Smooth muscle cell (in vitro differentiated cells): ENCODE results near the gene CSF3R. TPM values are rescaled to one million over a fixed set of nuclear protein-coding genes. Genes with fewer than 3 reads are reported as not detected.

Source experiments
- DNase-seq: peaks from one replicate; lab custom pipeline; 2025; ENCODE audit not compliant: unreplicated experiment; lab: John Stamatoyannopoulos, UW
- H2AFZ ChIP-seq: fragments of 200-600 bp; sonication (generic); 2 replicates; pipeline ENCODE4 v1.6.0; 2016; ENCODE audit warnings: antibody characterized with exemption, low read depth, mild to moderate bottlenecking
- H3F3A ChIP-seq: fragments of 200-600 bp; sonication (generic); 2 replicates; pipeline ENCODE4 v1.6.0; 2017; ENCODE audit warnings: antibody characterized with exemption, low read depth
- H3K27ac ChIP-seq: fragments of 200-600 bp; sonication (generic); 2 replicates; pipeline ENCODE4 v1.5.1; 2016; ENCODE audit warnings: low read depth, mild to moderate bottlenecking
- H3K27me3 ChIP-seq: fragments of 200-600 bp; sonication (generic); 2 replicates; pipeline ENCODE4 v1.6.1; 2016; ENCODE audit warnings: low read depth, mild to moderate bottlenecking
- H3K36me3 ChIP-seq: fragments of 200-600 bp; sonication (generic); 2 replicates; pipeline ENCODE4 v1.5.1; 2016; ENCODE audit warnings: low read depth
- H3K4me1 ChIP-seq: fragments of 200-600 bp; sonication (generic); 2 replicates; pipeline ENCODE4 v1.5.1; 2016; ENCODE audit warnings: low read depth
- H3K4me2 ChIP-seq: fragments of 200-600 bp; sonication (generic); 2 replicates; pipeline ENCODE4 v1.6.0; 2016; ENCODE audit warnings: mild to moderate bottlenecking
- H3K4me3 ChIP-seq: fragments of 200-600 bp; sonication (generic); 2 replicates; pipeline ENCODE4 v1.5.1; 2016; ENCODE audit warnings: mild to moderate bottlenecking
- H3K79me2 ChIP-seq: fragments of 200-600 bp; sonication (generic); 2 replicates; pipeline ENCODE4 v1.6.0; 2016; ENCODE audit warnings: low read depth, mild to moderate bottlenecking
- H3K9ac ChIP-seq: fragments of 200-600 bp; sonication (generic); 2 replicates; pipeline ENCODE4 v1.6.0; 2016; ENCODE audit warnings: low read depth
- H3K9me3 ChIP-seq: fragments of 200-600 bp; sonication (generic); replicated peaks from 2 replicates; pipeline ENCODE4 v1.5.1; 2016; ENCODE audit warnings: low read depth
- H4K20me1 ChIP-seq: fragments of 200-600 bp; sonication (generic); 2 replicates; pipeline ENCODE4 v1.6.0; 2016; ENCODE audit warnings: low read depth
- CTCF ChIP-seq: fragments of 200-600 bp; sonication (generic); IDR thresholded peaks from 2 replicates; pipeline ENCODE4 v1.5.1; 2017; ENCODE audit warnings: borderline replicate concordance, mild to moderate bottlenecking, antibody characterized with exemption; ENCODE audit not compliant: insufficient read depth, poor library complexity, severe bottlenecking
- WGBS: methylation state at CpG from one replicate; pipeline ENCODE4 v1.1.7; 2016; ENCODE audit warnings: low lambda C conversion rate; 5-methylcytosine and 5-hydroxymethylcytosine counted together
- polyA plus RNA-seq: library from polyadenylated mRNA; unstranded; fragments of >200 nt; fragmentation: Nextera tagmentation; extraction: Ambion mirVana; gene quantifications from 2 replicates; pipeline ENCODE4 v1.2.1, GENCODE V29; 2016
- total RNA-seq: library from RNA; depleted of rRNA; stranded (reverse); fragments of >200 nt; gene quantifications from 2 replicates; pipeline ENCODE4 v1.2.3, GENCODE V29; 2014

CSF3R gene
- total and polyA plus RNA-seq, 2 experiments from 2014 or later: 0.46 to 6.7 TPM

GRCh38 chr1:36466370-36467026 lies 16.2 kb downstream of the CSF3R start:
- Histone ChIP-seq H3K4me2 (no peak overlapping the region), H3K4me1 (peaks cover 14% of the 10 kb centered on the region), H2AFZ (no peak overlapping the region), H3K36me3 (no peaks in the 10 kb centered on the region), H3K27me3 (no peaks in the 10 kb centered on the region), H4K20me1 (no peaks in the 10 kb centered on the region), H3K9ac (no peak overlapping the region), H3K79me2 (peaks cover 14% of the 10 kb centered on the region), H3K9me3 (no peaks in the 10 kb centered on the region), H3K4me3 (no peak overlapping the region), H3F3A (peaks cover 4% of the 10 kb centered on the region), H3K27ac (no peak overlapping the region)
- no peak for TF ChIP-seq CTCF
- WGBS: 92% methylated on average over 12 of the region's 12 CpGs
- no peak for DNase-seq

GRCh38 chr1:36465731-36466369 lies 16.9 kb downstream of the CSF3R start:
- Histone ChIP-seq H3K79me2 (peaks cover 14% of the 10 kb centered on the region), H3K27me3 (no peaks in the 10 kb centered on the region), H3K36me3 (peaks cover 3% of the 10 kb centered on the region), H2AFZ (no peak overlapping the region), H3K4me3 (no peak overlapping the region), H3K9ac (no peak overlapping the region), H3F3A (peaks cover 4% of the 10 kb centered on the region), H3K27ac (peak overlapping the region; percentile 97), H3K9me3 (no peaks in the 10 kb centered on the region), H3K4me1 (peaks cover 14% of the 10 kb centered on the region), H3K4me2 (no peak overlapping the region), H4K20me1 (no peaks in the 10 kb centered on the region)
- no peak for TF ChIP-seq CTCF
- DNase-seq: no peak
- 39% methylated on average over 4 of the region's 4 CpGs for WGBS

GRCh38 chr1:36464605-36465393 lies 17.9 kb downstream of the CSF3R start:
- Histone ChIP-seq H4K20me1 (no peaks in the 10 kb centered on the region), H2AFZ (peak overlapping the region; percentile 60), H3K4me3 (peak overlapping the region; percentile 99), H3K36me3 (peaks cover 5% of the 10 kb centered on the region), H3K9ac (peak overlapping the region; percentile 94), H3K4me2 (peak overlapping the region; percentile 87), H3K9me3 (no peaks in the 10 kb centered on the region), H3F3A (peaks cover 4% of the 10 kb centered on the region), H3K79me2 (peaks cover 14% of the 10 kb centered on the region), H3K4me1 (peaks cover 14% of the 10 kb centered on the region), H3K27me3 (no peaks in the 10 kb centered on the region), H3K27ac (peak overlapping the region; percentile 97)
- no peak for TF ChIP-seq CTCF
- WGBS: 14% methylated on average over 13 of the region's 13 CpGs
- DNase-seq: no peak
